Heart right ventricle (tissue), 16 donors: ENCODE data around the gene GRAMD2A. TPM values are rescaled to one million over a fixed set of nuclear protein-coding genes. Genes with fewer than 3 reads are reported as not detected.

Source experiments
- ATAC-seq, 8 donors: fragments of 200-7000 bp; cut with Tn5 transposase; one replicate each; pipeline ENCODE4 v1.9.1; 2020; ENCODE audit warnings: mild to moderate bottlenecking in 8 of 8, moderate library complexity in 8 of 8, moderate number of reproducible peaks in 1 of 8
- DNase-seq, 2 donors: peaks; one replicate each; pipeline ENCODE4 v3.0.0-alpha.2; 2020
- H3K27ac ChIP-seq, 10 donors: fragments of 200-600 bp; sonication (generic) in 2 of 10; one replicate each; pipeline versions ENCODE4 v1.5.0 to v1.8.0; 2020 to 2022; ENCODE audit warnings: mild to moderate bottlenecking in 3 of 10
- H3K27me3 ChIP-seq, 7 donors: fragments of 200-600 bp; one replicate each; pipeline ENCODE4 v1.8.0; 2021 to 2022; ENCODE audit warnings: mild to moderate bottlenecking in 2 of 7
- H3K36me3 ChIP-seq, 9 donors: fragments of 200-600 bp; sonication (generic) in 1 of 9; one replicate each; pipeline versions ENCODE4 v1.5.0 to v1.8.0; 2020 to 2022; ENCODE audit warnings: mild to moderate bottlenecking in 2 of 9
- H3K4me1 ChIP-seq, 9 donors: fragments of 200-600 bp; sonication (generic) in 1 of 9; one replicate each; pipeline versions ENCODE4 v1.5.0 to v1.8.0; 2020 to 2022; ENCODE audit warnings: mild to moderate bottlenecking in 4 of 9
- H3K4me3 ChIP-seq, 10 donors: fragments of 200-600 bp; sonication (generic) in 2 of 10; one replicate each; pipeline versions ENCODE4 v1.5.0 to v1.8.0; 2020 to 2022; ENCODE audit warnings: mild to moderate bottlenecking in 7 of 10, moderate library complexity in 2 of 10
- H3K9me3 ChIP-seq, 11 donors: fragments of 200-600 bp in 10 of 11; sonication (generic) in 2 of 11; one replicate each; pipeline versions ENCODE4 v1.5.0 to v1.8.0; 2013 to 2022; ENCODE audit warnings: mild to moderate bottlenecking in 2 of 11, control low read depth in 1 of 11, moderate library complexity in 1 of 11
- WGBS, 2 donors: extraction: QIAGEN DNeasy Blood & Tissue Kit; methylation state at CpG; one replicate each; pipeline ENCODE4 v1.1.7; 2013; ENCODE audit warnings: inconsistent platforms in 1 of 2; 5-methylcytosine and 5-hydroxymethylcytosine counted together
- intact Hi-C, 10 donors: fragments of 100-400 bp; cut with DNase I; formaldehyde crosslinking; loops; one replicate each; pipeline versions ENCODE4 v1.11.1 to v1.14.2; 2022
- polyA plus RNA-seq, 2 donors: library from polyadenylated mRNA; stranded (reverse); fragments of 200-250 nt; gene quantifications; one replicate each; pipeline ENCODE4 v1.2.3, GENCODE V29; 2013
- total RNA-seq, 10 donors: library from RNA; stranded (reverse); fragmentation: NEBNext Ultra II Directional in 3 of 10; extraction: Animal tissue kit (Norgen Biotek cat#: 25700) in 3 of 10; gene quantifications; one replicate each; pipeline versions ENCODE4 v1.2.1 to v1.2.4, GENCODE V29; 2021 to 2023
- TF ChIP-seq, protein P1 (sequence below), 9 donors: fragments of 200-600 bp; sonication (generic) in 2 of 9; IDR thresholded peaks; one replicate each; pipeline versions ENCODE4 v1.5.0 to v1.8.0; 2021 to 2022; ENCODE audit warnings: antibody characterized with exemption in 9 of 9, mild to moderate bottlenecking in 5 of 9, moderate library complexity in 1 of 9
- donor health status: Arrhythmogenic right ventricular cardiomyopathy.
- donor health status: ischemic (EF 13 %, LVEDD 7.1; RV severe dilation, severe dysfunction).
- donor health status: healthy with polysubstance abuse.
- donor health status: DM: no; HTN: yes; CAD: no.
- donor health status: DM: no; HTN: no; CAD: no.
- donor health status: ischemic (EF 25% LVEDD 6.9; RV normal size, moderate dysfunction).
- donor health status: ischemic (EF 25% LVEDD 5.7; RV mildly dilated, moderate dysfunction).
- donor health status: healthy.
- donor health status: DM: yes; HTN: yes; CAD: no.
- donor health status: Ischemic cardiomyopathy.
- donor health status: ischemic (EF 35%, LVEDD 5.7; RV mildly dilated, moderate dysfunction).
- donor health status: nonischemic (EF 11% LVEDD 7.7; RV severe dilation, severe dysfunction).
- donor health status: DM: yes; HTN: yes; CAD: no.
- donor health status: PGD.
- donor health status: ischemic (EF 29% LVEDD 5.4; RV normal size, mild dysfunction).
- donor health status: nonischemic (EF 23%, LVEDD 6.1; RV moderate dilation, normal function).

The GRAMD2A gene
- total and polyA plus RNA-seq, 12 donors = 0.06 to 0.20 TPM; not detected in 10

DNA sequence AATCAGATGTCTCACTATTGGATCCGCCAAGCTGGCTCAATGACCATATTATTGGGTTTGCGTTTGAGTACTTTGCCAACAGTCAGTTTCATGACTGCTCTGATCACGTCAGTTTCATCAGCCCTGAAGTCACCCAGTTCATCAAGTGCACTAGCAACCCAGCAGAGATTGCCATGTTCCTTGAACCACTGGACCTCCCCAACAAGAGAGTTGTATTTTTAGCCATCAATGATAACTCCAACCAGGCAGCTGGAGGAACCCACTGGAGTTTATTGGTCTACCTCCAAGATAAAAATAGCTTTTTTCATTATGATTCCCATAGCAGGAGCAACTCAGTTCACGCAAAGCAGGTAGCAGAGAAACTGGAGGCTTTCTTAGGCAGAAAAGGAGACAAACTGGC lies 57.9 kb downstream of the GRAMD2A start:
- H3K9me3 ChIP-seq = no peaks in the 10 kb centered on the region
- peaks cover 0 to 28% (median 13%) of the 10 kb centered on the region in 9 donors for H3K4me1 ChIP-seq
- 67 to 81% methylated on average over 4 of the region's 4 CpGs for WGBS, 2 donors
- intact Hi-C loops = no loop called here
- DNase-seq (no peak), ATAC-seq (peak; percentile 47 to 97 (median 89))
- no peak overlapping the region for H3K4me3 ChIP-seq
- H3K27me3 ChIP-seq = no peaks in the 10 kb centered on the region
- TF ChIP-seq, protein P1, sequence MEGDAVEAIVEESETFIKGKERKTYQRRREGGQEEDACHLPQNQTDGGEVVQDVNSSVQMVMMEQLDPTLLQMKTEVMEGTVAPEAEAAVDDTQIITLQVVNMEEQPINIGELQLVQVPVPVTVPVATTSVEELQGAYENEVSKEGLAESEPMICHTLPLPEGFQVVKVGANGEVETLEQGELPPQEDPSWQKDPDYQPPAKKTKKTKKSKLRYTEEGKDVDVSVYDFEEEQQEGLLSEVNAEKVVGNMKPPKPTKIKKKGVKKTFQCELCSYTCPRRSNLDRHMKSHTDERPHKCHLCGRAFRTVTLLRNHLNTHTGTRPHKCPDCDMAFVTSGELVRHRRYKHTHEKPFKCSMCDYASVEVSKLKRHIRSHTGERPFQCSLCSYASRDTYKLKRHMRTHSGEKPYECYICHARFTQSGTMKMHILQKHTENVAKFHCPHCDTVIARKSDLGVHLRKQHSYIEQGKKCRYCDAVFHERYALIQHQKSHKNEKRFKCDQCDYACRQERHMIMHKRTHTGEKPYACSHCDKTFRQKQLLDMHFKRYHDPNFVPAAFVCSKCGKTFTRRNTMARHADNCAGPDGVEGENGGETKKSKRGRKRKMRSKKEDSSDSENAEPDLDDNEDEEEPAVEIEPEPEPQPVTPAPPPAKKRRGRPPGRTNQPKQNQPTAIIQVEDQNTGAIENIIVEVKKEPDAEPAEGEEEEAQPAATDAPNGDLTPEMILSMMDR (IDR thresholded peaks at IDR 0.05) = no peak
- no peaks in the 10 kb centered on the region for H3K36me3 ChIP-seq
- H3K27ac ChIP-seq = peak overlapping the region in 9 of 10 donors; percentile 34 to 69 (median 46)

DNA sequence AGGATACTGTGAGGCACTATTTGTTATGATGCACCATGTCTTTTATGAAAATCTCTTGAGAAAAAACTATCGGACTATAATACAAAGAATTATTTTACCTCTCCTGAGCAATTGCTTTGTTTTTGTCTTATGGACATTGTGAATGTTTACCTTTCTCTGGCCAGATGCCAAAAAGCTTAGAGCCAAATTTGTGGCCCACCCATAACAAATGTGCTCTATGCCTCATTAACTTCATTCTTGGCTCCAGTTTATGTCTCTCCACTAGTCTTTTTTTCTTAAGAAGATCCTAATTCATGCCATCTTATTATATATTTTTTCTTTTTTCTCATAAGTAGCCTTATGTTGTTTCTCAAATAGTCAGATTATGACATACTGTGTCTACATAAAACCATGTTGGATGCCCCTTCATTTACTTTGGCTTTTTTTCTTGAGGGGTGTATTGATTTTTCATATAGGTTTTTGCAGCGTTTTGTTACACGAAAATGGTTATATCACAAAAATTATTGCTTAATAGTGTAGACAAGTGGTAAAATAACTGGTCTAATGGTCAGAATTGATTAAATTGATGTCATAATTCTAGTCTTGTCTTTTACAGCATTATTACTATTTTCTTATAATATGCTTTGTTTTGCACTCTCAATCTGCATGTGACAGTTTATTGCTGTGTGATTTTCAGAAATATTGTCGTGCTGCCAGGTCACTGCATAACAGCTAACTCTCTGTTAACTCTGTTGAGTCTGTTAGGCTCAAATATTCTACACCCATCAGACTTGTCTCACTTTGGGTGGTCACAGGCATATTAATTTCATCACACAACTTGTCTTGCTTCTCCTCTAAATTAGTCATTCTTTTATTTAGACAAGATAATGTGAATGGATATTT lies 61.2 kb downstream of the GRAMD2A start:
- TF ChIP-seq, protein P1 (IDR thresholded peaks at IDR 0.05) = no peak

DNA sequence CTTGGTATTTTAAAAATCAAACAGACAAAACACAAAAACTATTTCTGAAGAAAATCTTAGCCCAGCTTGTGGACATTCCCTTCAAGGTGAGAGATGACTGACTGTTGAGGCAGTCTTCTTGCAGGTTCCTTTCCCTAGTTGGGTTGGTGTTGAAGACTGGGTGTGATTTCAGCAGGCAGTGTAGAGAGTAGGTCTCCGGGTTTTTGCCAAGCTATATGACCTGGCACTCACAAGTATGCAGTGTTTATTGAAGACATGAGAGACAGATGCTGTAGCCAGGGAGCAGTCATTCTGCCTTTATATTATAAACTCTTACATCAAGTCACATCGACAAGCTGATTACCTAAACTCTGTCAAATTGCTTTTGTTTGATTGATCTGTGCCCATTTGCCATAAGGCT lies 61.9 kb downstream of the GRAMD2A start:
- intact Hi-C loops = no loop called here
- no peaks in the 10 kb centered on the region for H3K27me3 ChIP-seq
- TF ChIP-seq, protein P1 (IDR thresholded peaks at IDR 0.05) = no peak
- no peaks in the 10 kb centered on the region for H3K36me3 ChIP-seq
- H3K4me3 ChIP-seq = no peak overlapping the region
- ATAC-seq (no peak), DNase-seq (no peak)
- H3K27ac ChIP-seq = no peak overlapping the region
- peaks cover 0 to 16% (median 7%) of the 10 kb centered on the region in 9 donors for H3K4me1 ChIP-seq
- no peaks in the 10 kb centered on the region for H3K9me3 ChIP-seq
- 79 to 85% methylated on average over 2 of the region's 2 CpGs for WGBS, 2 donors

More for the DNA sequence above, 61.2 kb downstream of the GRAMD2A start:
- no peaks in the 10 kb centered on the region for H3K27me3 ChIP-seq
- no peak overlapping the region for H3K27ac ChIP-seq
- no peak for DNase-seq
- peaks cover 0 to 20% (median 13%) of the 10 kb centered on the region in 9 donors for H3K4me1 ChIP-seq
- no peaks in the 10 kb centered on the region for H3K9me3 ChIP-seq
- WGBS, 2 donors = 81 to 83% methylated on average over 4 of the region's 4 CpGs
- no peaks in the 10 kb centered on the region for H3K36me3 ChIP-seq
- no peak overlapping the region for H3K4me3 ChIP-seq
- ATAC-seq = no peak
- intact Hi-C loops = no loop called here

DNA sequence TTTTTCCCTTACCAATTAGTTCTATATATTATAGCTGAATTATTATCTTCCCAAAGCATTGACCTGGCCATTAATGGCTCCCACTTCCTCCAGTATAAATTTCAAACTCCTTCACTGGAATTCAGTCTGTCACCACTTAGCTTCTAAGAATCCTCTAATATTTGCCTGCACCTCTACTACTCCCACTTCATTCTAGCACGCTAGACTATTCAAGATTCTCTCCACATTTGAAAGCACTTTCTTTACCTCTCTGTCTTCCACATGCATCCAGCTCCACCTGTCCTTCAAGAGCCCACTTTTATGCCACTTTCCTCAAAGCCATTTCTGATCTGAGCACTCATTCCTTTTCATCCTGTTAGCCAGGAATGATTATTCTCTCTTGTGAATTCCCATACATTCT lies 64.4 kb downstream of the GRAMD2A start:
- Histone ChIP-seq H3K27ac (no peak overlapping the region), H3K36me3 (no peaks in the 10 kb centered on the region), H3K9me3 (no peaks in the 10 kb centered on the region), H3K4me3 (no peak overlapping the region), H3K27me3 (no peaks in the 10 kb centered on the region), H3K4me1 (peaks cover 0 to 4% (median 0%) of the 10 kb centered on the region in 9 donors)
- TF ChIP-seq, protein P1 (IDR thresholded peaks at IDR 0.05) = no peak
- ATAC-seq (no peak), DNase-seq (no peak)
- WGBS, 2 donors = 86 to 87% methylated on average over 1 of the region's 1 CpG
- intact Hi-C loops = no loop called here
